ENCODE results near the gene NDRG2.
"Not testable (repeated sequence)": the region's sequence is repeated elsewhere in the genome, so short reads cannot be mapped to it uniquely, and the experiment has no call there.

DNA sequence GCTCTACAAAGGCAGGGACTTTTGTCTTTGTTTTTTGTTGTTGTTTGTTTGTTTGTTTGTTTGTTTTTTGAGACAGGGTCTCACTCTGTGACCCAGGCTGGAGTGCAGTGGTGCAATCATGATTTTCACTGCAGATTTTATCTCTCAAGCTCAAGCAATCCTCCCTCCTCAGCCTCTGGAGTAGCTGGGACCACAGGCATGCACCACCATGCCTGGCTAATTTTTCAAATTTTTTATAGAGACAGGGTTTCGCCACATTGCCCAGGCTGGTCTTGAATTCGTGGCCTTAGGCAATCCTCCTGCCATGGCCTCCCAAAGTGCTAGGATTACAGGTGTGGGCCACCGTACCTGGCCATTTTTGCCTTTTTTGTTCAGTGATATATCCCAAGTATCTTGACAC lies 16.1 kb upstream of the NDRG2 start:
- TF ChIP-seq, protein P1, sequence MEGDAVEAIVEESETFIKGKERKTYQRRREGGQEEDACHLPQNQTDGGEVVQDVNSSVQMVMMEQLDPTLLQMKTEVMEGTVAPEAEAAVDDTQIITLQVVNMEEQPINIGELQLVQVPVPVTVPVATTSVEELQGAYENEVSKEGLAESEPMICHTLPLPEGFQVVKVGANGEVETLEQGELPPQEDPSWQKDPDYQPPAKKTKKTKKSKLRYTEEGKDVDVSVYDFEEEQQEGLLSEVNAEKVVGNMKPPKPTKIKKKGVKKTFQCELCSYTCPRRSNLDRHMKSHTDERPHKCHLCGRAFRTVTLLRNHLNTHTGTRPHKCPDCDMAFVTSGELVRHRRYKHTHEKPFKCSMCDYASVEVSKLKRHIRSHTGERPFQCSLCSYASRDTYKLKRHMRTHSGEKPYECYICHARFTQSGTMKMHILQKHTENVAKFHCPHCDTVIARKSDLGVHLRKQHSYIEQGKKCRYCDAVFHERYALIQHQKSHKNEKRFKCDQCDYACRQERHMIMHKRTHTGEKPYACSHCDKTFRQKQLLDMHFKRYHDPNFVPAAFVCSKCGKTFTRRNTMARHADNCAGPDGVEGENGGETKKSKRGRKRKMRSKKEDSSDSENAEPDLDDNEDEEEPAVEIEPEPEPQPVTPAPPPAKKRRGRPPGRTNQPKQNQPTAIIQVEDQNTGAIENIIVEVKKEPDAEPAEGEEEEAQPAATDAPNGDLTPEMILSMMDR (IDR thresholded peaks at IDR 0.05), result not testable (repeated sequence)
- TF ChIP-seq POLR2A (IDR thresholded peaks at IDR 0.05), result not testable (repeated sequence)

Measured in body of pancreas (tissue), 4 donors.